H9 (cell line): ENCODE measurements around the gene TMCO2. TPM values are rescaled to one million over a fixed set of nuclear protein-coding genes. Genes with fewer than 3 reads are reported as not detected.

ENCODE experiments used
- DNase-seq: peaks from one replicate; pipeline ENCODE4 v3.0.0-alpha.2; 2017
- H2AFZ ChIP-seq: one replicate; pipeline ENCODE4 v1.6.1; 2013; ENCODE audit warnings: mild to moderate bottlenecking, low read length, control low read depth, moderate library complexity
- H2AK5ac ChIP-seq: 2 replicates; pipeline ENCODE4 v1.6.1; 2013; ENCODE audit warnings: low read length, control low read depth, mixed read lengths; ENCODE audit not compliant: insufficient read length
- H2BK120ac ChIP-seq: one replicate; pipeline ENCODE4 v1.6.1; 2013; ENCODE audit warnings: low read depth, mild to moderate bottlenecking, low read length, control low read depth, inconsistent platforms; ENCODE audit not compliant: poor library complexity, severe bottlenecking
- H2BK12ac ChIP-seq: 2 replicates; pipeline ENCODE4 v1.6.1; 2013; ENCODE audit warnings: low read length, control low read depth, mixed read lengths, low read depth; ENCODE audit not compliant: insufficient read length
- H2BK15ac ChIP-seq: 2 replicates; pipeline ENCODE4 v1.6.1; 2013; ENCODE audit warnings: low read depth, low read length, control low read depth
- H2BK20ac ChIP-seq: one replicate; pipeline ENCODE4 v1.6.1; 2013; ENCODE audit warnings: low read depth, mild to moderate bottlenecking, low read length, control low read depth, inconsistent platforms; ENCODE audit not compliant: poor library complexity, severe bottlenecking
- H2BK5ac ChIP-seq: 2 replicates; pipeline ENCODE4 v1.6.1; 2013; ENCODE audit warnings: low read length, control low read depth, mixed read lengths; ENCODE audit not compliant: insufficient read length
- H3K14ac ChIP-seq: 2 replicates; pipeline ENCODE4 v1.6.1; 2013; ENCODE audit warnings: low read length, control low read depth; ENCODE audit not compliant: insufficient read depth
- H3K18ac ChIP-seq: 2 replicates; pipeline ENCODE4 v1.6.1; 2013; ENCODE audit warnings: low read depth, mild to moderate bottlenecking, mixed read lengths, low read length, control low read depth; ENCODE audit not compliant: insufficient read length
- H3K23ac ChIP-seq: 2 replicates; pipeline ENCODE4 v1.6.1; 2013; ENCODE audit warnings: low read length, control low read depth, mixed read lengths, low read depth; ENCODE audit not compliant: insufficient read length
- H3K23me2 ChIP-seq: 2 replicates; pipeline ENCODE4 v1.6.1; 2013; ENCODE audit warnings: low read depth, mild to moderate bottlenecking, mixed read lengths, low read length, control low read depth; ENCODE audit not compliant: insufficient read length, poor library complexity, severe bottlenecking
- H3K27ac ChIP-seq: 2 replicates; pipeline ENCODE4 v1.5.1; 2013; ENCODE audit warnings: low read length, control low read depth, mixed read lengths, low read depth; ENCODE audit not compliant: insufficient read length
- H3K27me3 ChIP-seq: 2 replicates; pipeline ENCODE4 v1.6.1; 2013; ENCODE audit warnings: low read length, control low read depth, inconsistent platforms; ENCODE audit not compliant: insufficient read depth
- H3K4ac ChIP-seq: 2 replicates; pipeline ENCODE4 v1.6.1; 2013; ENCODE audit warnings: low read depth, mild to moderate bottlenecking, control low read depth, inconsistent platforms, low read length, moderate library complexity
- H3K4me1 ChIP-seq: 2 replicates; pipeline ENCODE4 v1.6.1; 2013; ENCODE audit warnings: low read length, control low read depth, inconsistent platforms; ENCODE audit not compliant: insufficient read depth
- H3K4me2 ChIP-seq: 2 replicates; pipeline ENCODE4 v1.6.1; 2013; ENCODE audit warnings: low read length, control low read depth, mixed read lengths; ENCODE audit not compliant: insufficient read length, insufficient read depth
- H3K56ac ChIP-seq: 2 replicates; pipeline ENCODE4 v1.6.1; 2013; ENCODE audit warnings: low read depth, mild to moderate bottlenecking, mixed read lengths, low read length, control low read depth; ENCODE audit not compliant: insufficient read length
- H3K79me1 ChIP-seq: 2 replicates; pipeline ENCODE4 v1.6.1; 2013; ENCODE audit warnings: low read depth, mild to moderate bottlenecking, moderate library complexity, low read length, control low read depth, inconsistent platforms; ENCODE audit not compliant: insufficient read depth, poor library complexity, severe bottlenecking
- H3K79me2 ChIP-seq: 2 replicates; pipeline ENCODE4 v1.6.1; 2013; ENCODE audit warnings: low read length, control low read depth, inconsistent platforms; ENCODE audit not compliant: insufficient read depth
- H3K9ac ChIP-seq: 2 replicates; pipeline ENCODE4 v1.6.1; 2013; ENCODE audit warnings: low read length, control low read depth, mixed read lengths; ENCODE audit not compliant: insufficient read length; ENCODE audit errors: extremely low read depth
- H3K9me3 ChIP-seq: one replicate; pipeline ENCODE4 v1.6.1; 2013; ENCODE audit warnings: low read depth, low read length, inconsistent platforms; ENCODE audit not compliant: control insufficient read depth
- H3T11ph ChIP-seq: one replicate; pipeline ENCODE4 v1.6.1; 2013; ENCODE audit warnings: mild to moderate bottlenecking, low read length, control low read depth, inconsistent platforms
- H4K20me1 ChIP-seq: one replicate; pipeline ENCODE4 v1.6.1; 2013; ENCODE audit not compliant: control insufficient read depth, insufficient read length, insufficient read depth
- H4K5ac ChIP-seq: 2 replicates; pipeline ENCODE4 v1.6.1; 2013; ENCODE audit warnings: low read depth, mild to moderate bottlenecking, mixed read lengths, low read length, control low read depth; ENCODE audit not compliant: insufficient read length
- H4K8ac ChIP-seq: replicated peaks from 2 replicates; pipeline ENCODE4 v1.6.1; 2013; ENCODE audit warnings: low read length, control low read depth, mixed read lengths, low read depth; ENCODE audit not compliant: insufficient read length
- H4K91ac ChIP-seq: 2 replicates; pipeline ENCODE4 v1.6.1; 2013; ENCODE audit warnings: low read depth, mild to moderate bottlenecking, moderate library complexity, mixed read lengths, low read length, control low read depth; ENCODE audit not compliant: insufficient read length
- H3K27ac Mint-ChIP-seq, 3 experiments: 2 replicates in 2 of 3; 3 replicates in 1 of 3; pipeline ENCODE4 v1.8.0; 2020 to 2021; ENCODE audit warnings: mixed read lengths in 3 of 3, mild to moderate bottlenecking in 1 of 3, moderate library complexity in 1 of 3
- H3K27me3 Mint-ChIP-seq: 2 replicates; pipeline ENCODE4 v1.8.0; 2021; ENCODE audit warnings: low read depth, mild to moderate bottlenecking, moderate library complexity, mixed read lengths
- H3K36me3 Mint-ChIP-seq, 3 experiments: 2 replicates in 2 of 3; 3 replicates in 1 of 3; pipeline ENCODE4 v1.8.0; 2020 to 2021; ENCODE audit warnings: low read depth in 3 of 3, mixed read lengths in 3 of 3; ENCODE audit not compliant: insufficient read depth in 1 of 3
- H3K4me1 Mint-ChIP-seq, 2 experiments: 2 replicates each; pipeline ENCODE4 v1.8.0; 2020; ENCODE audit warnings: mixed read lengths in 2 of 2
- H3K4me3 Mint-ChIP-seq, 2 experiments: 2 replicates in 1 of 2; 3 replicates in 1 of 2; pipeline ENCODE4 v1.8.0; 2020 to 2021; ENCODE audit warnings: mild to moderate bottlenecking in 2 of 2, mixed read lengths in 2 of 2, moderate library complexity in 1 of 2
- H3K9me3 Mint-ChIP-seq, 2 experiments: 2 replicates in 1 of 2; 3 replicates in 1 of 2; pipeline ENCODE4 v1.8.0; 2020; ENCODE audit warnings: mild to moderate bottlenecking in 2 of 2, mixed read lengths in 2 of 2, moderate library complexity in 1 of 2
- WGBS: extraction: QIAGEN DNeasy Blood & Tissue Kit; methylation state at CpG from one replicate; pipeline ENCODE4 v1.1.7; 2013; ENCODE audit warnings: missing lambda C conversion rate, low lambda C conversion rate, mixed read lengths; ENCODE audit not compliant: insufficient read length; ENCODE audit errors: extremely low coverage; 5-methylcytosine and 5-hydroxymethylcytosine counted together
- total RNA-seq: library from RNA; stranded (reverse); gene quantifications from 2 replicates; pipeline ENCODE4 v1.2.1, GENCODE V29; 2021
- TF ChIP-seq, protein P1 (sequence below): fragments of 200-600 bp; sonication (generic); conservative IDR thresholded peaks from 3 replicates; pipeline ENCODE4 v1.8.0; 2021; ENCODE audit warnings: antibody characterized with exemption, mild to moderate bottlenecking

Gene TMCO2
- total RNA-seq, 1 experiment from 2014 or later: not detected

DNA sequence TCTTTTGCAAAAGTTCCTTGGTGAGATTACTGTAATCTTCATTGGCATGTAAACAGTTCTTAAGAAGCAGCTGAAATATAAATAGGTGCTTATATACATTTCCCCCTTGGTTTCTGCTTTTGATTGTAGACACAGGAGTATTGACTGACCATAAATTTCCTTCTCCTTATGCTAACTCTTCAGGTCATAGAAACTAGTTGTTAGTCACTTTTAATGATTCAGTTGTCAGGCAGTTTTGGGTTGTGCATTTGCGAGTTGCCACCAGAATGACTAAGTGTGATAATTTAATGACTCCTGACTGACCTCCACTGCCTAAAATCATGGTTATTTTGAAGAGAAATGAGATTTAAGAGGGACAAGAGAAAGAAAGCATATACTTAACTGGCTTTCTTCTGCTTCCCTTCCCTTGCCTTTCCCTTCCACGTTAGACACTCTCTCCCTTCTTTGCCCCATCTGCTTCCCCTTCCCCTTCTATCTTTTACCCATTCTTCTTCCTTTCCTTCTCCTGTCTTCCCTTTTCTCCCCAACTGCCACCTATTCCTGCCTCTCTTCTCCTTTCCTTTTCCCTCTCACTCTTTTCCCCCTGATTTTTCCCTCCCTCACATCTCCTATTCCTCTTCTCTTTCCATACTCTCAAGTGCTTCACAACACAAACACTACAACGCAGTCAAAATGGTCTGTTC lies 22.6 kb downstream of the TMCO2 start:
- Mint-ChIP-seq H3K27ac (peak overlapping the region in 1 of 3 experiments; percentile 28; a peak in 1 of 7 replicates), H3K4me3 (no peak overlapping the region), H3K4me1 (no peaks in the 10 kb centered on the region), H3K36me3 (peaks cover 9 to 61% (median 56%) of the 10 kb centered on the region in 3 experiments; a peak in 6 of 7 replicates), H3K27me3 (no peaks in the 10 kb centered on the region), H3K9me3 (no peaks in the 10 kb centered on the region)
- Histone ChIP-seq H3T11ph (no peak overlapping the region), H2AK5ac (no peak overlapping the region), H3K23ac (no peak overlapping the region), H2AFZ (no peak overlapping the region), H4K20me1 (no peaks in the 10 kb centered on the region), H3K14ac (no peak overlapping the region), H3K79me2 (no peaks in the 10 kb centered on the region), H4K5ac (no peak overlapping the region), H4K91ac (no peak overlapping the region), H2BK15ac (no peak overlapping the region), H3K27me3 (no peaks in the 10 kb centered on the region), H2BK12ac (no peak overlapping the region), H3K18ac (no peak overlapping the region), H2BK120ac (no peak overlapping the region), H3K23me2 (no peaks in the 10 kb centered on the region), H2BK20ac (no peak overlapping the region), H3K4ac (no peak overlapping the region), H3K4me1 (no peaks in the 10 kb centered on the region), H4K8ac (no peak overlapping the region), H2BK5ac (no peak overlapping the region), H3K56ac (no peak overlapping the region), H3K4me2 (no peak overlapping the region), H3K27ac (no peak overlapping the region), H3K9ac (no peak overlapping the region), H3K9me3 (no peaks in the 10 kb centered on the region), H3K79me1 (no peaks in the 10 kb centered on the region)
- DNase-seq: no peak
- TF ChIP-seq, protein P1, sequence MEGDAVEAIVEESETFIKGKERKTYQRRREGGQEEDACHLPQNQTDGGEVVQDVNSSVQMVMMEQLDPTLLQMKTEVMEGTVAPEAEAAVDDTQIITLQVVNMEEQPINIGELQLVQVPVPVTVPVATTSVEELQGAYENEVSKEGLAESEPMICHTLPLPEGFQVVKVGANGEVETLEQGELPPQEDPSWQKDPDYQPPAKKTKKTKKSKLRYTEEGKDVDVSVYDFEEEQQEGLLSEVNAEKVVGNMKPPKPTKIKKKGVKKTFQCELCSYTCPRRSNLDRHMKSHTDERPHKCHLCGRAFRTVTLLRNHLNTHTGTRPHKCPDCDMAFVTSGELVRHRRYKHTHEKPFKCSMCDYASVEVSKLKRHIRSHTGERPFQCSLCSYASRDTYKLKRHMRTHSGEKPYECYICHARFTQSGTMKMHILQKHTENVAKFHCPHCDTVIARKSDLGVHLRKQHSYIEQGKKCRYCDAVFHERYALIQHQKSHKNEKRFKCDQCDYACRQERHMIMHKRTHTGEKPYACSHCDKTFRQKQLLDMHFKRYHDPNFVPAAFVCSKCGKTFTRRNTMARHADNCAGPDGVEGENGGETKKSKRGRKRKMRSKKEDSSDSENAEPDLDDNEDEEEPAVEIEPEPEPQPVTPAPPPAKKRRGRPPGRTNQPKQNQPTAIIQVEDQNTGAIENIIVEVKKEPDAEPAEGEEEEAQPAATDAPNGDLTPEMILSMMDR: no peak
- 100% methylated on average over 1 of the region's 3 CpGs for WGBS
